Measurements from ENCODE around the gene DTX3L. TPM values are rescaled to one million over a fixed set of nuclear protein-coding genes. Genes with fewer than 3 reads are reported as not detected.

Gene DTX3L
- total and polyA plus RNA-seq, 2 of the 13 experiments (the other 11 are each of a cell fraction or from before 2014, with no cell fraction given), result 2.5 to 10.9 TPM

DNA sequence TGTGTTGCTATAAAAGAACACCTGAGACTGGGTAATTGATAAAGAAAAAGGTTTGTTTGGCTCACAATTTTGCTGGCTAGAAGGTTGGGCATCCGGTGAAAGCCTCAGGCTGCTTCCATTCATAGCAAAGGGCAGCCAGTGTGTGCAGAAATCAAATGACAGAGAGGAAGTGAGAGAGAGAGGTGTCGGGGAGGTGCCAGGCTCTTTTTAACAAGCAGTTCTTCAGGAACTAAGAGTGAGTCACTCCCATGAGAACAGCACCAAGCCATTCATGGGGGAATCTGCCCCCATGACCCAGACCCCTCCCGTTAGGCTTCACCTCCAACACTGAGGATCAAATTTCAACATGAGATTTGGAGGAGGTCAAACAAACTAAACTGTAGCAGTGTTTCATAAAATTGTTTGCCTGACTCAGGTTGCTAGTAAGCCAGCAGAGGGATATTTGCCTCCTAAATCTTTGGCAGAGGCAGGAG lies 8.8 kb downstream of the DTX3L start (continued):
- TF ChIP-seq, protein P1, sequence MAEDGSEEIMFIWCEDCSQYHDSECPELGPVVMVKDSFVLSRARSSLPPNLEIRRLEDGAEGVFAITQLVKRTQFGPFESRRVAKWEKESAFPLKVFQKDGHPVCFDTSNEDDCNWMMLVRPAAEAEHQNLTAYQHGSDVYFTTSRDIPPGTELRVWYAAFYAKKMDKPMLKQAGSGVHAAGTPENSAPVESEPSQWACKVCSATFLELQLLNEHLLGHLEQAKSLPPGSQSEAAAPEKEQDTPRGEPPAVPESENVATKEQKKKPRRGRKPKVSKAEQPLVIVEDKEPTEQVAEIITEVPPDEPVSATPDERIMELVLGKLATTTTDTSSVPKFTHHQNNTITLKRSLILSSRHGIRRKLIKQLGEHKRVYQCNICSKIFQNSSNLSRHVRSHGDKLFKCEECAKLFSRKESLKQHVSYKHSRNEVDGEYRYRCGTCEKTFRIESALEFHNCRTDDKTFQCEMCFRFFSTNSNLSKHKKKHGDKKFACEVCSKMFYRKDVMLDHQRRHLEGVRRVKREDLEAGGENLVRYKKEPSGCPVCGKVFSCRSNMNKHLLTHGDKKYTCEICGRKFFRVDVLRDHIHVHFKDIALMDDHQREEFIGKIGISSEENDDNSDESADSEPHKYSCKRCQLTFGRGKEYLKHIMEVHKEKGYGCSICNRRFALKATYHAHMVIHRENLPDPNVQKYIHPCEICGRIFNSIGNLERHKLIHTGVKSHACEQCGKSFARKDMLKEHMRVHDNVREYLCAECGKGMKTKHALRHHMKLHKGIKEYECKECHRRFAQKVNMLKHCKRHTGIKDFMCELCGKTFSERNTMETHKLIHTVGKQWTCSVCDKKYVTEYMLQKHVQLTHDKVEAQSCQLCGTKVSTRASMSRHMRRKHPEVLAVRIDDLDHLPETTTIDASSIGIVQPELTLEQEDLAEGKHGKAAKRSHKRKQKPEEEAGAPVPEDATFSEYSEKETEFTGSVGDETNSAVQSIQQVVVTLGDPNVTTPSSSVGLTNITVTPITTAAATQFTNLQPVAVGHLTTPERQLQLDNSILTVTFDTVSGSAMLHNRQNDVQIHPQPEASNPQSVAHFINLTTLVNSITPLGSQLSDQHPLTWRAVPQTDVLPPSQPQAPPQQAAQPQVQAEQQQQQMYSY (CRISPR knock-in tag; IDR thresholded peaks at IDR 0.05), result no peak
- TF ChIP-seq HOXA7 (CRISPR knock-in tag; IDR thresholded peaks at IDR 0.05) (no peak), ZNF776 (CRISPR knock-in tag; IDR thresholded peaks at IDR 0.05) (no peak), CEBPG (CRISPR knock-in tag; IDR thresholded peaks at IDR 0.05) (peak; percentile 19), POLR2G (IDR thresholded peaks at IDR 0.05; ENCODE audit: low read depth, low read length) (no peak), SIX1 (CRISPR knock-in tag; IDR thresholded peaks at IDR 0.05; ENCODE audit: borderline replicate concordance) (peak; percentile 99), HOXA5 (CRISPR knock-in tag; IDR thresholded peaks at IDR 0.05) (no peak), ZBTB38 (CRISPR knock-in tag; IDR thresholded peaks at IDR 0.05) (no peak), HMG20A (CRISPR knock-in tag; IDR thresholded peaks at IDR 0.05; ENCODE audit: borderline replicate concordance) (peak; percentile 69; the same call in 1 of the 2 replicates), MIXL1 (CRISPR knock-in tag; IDR thresholded peaks at IDR 0.05) (peak; percentile 43; the same call in 1 of the 2 replicates), GABPA (IDR thresholded peaks at IDR 0.05; ENCODE audit: low read depth, low read length) (no peak), GABPA (CRISPR knock-in tag; IDR thresholded peaks at IDR 0.05; ENCODE audit: low read depth) (no peak), TBX2 (CRISPR knock-in tag; IDR thresholded peaks at IDR 0.05; ENCODE audit: borderline replicate concordance) (peak; percentile 99), CENPT (CRISPR knock-in tag; IDR thresholded peaks at IDR 0.05; ENCODE audit: low read depth) (no peak), ZNF746 (CRISPR knock-in tag; IDR thresholded peaks at IDR 0.05) (no peak), ETV5 (CRISPR knock-in tag; IDR thresholded peaks at IDR 0.05; ENCODE audit: borderline replicate concordance) (peak; percentile 73; the same call in 1 of the 2 replicates), NR1H2 (CRISPR knock-in tag; IDR thresholded peaks at IDR 0.05; ENCODE audit: borderline replicate concordance, low read depth) (no peak), TEAD3 (CRISPR knock-in tag; optimal IDR thresholded peaks at IDR 0.05; ENCODE audit: borderline replicate concordance) (peak; percentile 58)
- TF ChIP-seq, protein P2, sequence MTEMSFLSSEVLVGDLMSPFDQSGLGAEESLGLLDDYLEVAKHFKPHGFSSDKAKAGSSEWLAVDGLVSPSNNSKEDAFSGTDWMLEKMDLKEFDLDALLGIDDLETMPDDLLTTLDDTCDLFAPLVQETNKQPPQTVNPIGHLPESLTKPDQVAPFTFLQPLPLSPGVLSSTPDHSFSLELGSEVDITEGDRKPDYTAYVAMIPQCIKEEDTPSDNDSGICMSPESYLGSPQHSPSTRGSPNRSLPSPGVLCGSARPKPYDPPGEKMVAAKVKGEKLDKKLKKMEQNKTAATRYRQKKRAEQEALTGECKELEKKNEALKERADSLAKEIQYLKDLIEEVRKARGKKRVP (CRISPR knock-in tag; IDR thresholded peaks at IDR 0.05), result 0 out of 4 replicates have a peak, but pooled peaks of 1 of the 2 experiments have one; percentile 20
- TF ChIP-seq, protein P3, sequence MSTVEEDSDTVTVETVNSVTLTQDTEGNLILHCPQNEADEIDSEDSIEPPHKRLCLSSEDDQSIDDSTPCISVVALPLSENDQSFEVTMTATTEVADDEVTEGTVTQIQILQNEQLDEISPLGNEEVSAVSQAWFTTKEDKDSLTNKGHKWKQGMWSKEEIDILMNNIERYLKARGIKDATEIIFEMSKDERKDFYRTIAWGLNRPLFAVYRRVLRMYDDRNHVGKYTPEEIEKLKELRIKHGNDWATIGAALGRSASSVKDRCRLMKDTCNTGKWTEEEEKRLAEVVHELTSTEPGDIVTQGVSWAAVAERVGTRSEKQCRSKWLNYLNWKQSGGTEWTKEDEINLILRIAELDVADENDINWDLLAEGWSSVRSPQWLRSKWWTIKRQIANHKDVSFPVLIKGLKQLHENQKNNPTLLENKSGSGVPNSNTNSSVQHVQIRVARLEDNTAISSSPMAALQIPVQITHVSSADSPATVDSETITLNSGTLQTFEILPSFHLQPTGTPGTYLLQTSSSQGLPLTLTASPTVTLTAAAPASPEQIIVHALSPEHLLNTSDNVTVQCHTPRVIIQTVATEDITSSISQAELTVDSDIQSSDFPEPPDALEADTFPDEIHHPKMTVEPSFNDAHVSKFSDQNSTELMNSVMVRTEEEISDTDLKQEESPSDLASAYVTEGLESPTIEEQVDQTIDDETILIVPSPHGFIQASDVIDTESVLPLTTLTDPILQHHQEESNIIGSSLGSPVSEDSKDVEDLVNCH (CRISPR knock-in tag; IDR thresholded peaks at IDR 0.05), result no peak
- TF ChIP-seq, protein P4, sequence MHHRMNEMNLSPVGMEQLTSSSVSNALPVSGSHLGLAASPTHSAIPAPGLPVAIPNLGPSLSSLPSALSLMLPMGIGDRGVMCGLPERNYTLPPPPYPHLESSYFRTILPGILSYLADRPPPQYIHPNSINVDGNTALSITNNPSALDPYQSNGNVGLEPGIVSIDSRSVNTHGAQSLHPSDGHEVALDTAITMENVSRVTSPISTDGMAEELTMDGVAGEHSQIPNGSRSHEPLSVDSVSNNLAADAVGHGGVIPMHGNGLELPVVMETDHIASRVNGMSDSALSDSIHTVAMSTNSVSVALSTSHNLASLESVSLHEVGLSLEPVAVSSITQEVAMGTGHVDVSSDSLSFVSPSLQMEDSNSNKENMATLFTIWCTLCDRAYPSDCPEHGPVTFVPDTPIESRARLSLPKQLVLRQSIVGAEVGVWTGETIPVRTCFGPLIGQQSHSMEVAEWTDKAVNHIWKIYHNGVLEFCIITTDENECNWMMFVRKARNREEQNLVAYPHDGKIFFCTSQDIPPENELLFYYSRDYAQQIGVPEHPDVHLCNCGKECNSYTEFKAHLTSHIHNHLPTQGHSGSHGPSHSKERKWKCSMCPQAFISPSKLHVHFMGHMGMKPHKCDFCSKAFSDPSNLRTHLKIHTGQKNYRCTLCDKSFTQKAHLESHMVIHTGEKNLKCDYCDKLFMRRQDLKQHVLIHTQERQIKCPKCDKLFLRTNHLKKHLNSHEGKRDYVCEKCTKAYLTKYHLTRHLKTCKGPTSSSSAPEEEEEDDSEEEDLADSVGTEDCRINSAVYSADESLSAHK (CRISPR knock-in tag; IDR thresholded peaks at IDR 0.05; ENCODE audit: borderline replicate concordance), result no peak
- TF ChIP-seq, protein P5, sequence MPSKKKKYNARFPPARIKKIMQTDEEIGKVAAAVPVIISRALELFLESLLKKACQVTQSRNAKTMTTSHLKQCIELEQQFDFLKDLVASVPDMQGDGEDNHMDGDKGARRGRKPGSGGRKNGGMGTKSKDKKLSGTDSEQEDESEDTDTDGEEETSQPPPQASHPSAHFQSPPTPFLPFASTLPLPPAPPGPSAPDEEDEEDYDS (CRISPR knock-in tag; IDR thresholded peaks at IDR 0.05), result no peak

Data from HepG2 (cell line).